NCI-H524 (cell line): Measurements from ENCODE around the gene MUC13.
A peak's percentile ranks its signal among the peaks of the same experiment; 100 is the strongest.

Experiments
- DNase-seq, 2 experiments: peaks; one replicate each; lab custom pipeline; 2025; lab: John Stamatoyannopoulos, UW

MUC13 gene

DNA sequence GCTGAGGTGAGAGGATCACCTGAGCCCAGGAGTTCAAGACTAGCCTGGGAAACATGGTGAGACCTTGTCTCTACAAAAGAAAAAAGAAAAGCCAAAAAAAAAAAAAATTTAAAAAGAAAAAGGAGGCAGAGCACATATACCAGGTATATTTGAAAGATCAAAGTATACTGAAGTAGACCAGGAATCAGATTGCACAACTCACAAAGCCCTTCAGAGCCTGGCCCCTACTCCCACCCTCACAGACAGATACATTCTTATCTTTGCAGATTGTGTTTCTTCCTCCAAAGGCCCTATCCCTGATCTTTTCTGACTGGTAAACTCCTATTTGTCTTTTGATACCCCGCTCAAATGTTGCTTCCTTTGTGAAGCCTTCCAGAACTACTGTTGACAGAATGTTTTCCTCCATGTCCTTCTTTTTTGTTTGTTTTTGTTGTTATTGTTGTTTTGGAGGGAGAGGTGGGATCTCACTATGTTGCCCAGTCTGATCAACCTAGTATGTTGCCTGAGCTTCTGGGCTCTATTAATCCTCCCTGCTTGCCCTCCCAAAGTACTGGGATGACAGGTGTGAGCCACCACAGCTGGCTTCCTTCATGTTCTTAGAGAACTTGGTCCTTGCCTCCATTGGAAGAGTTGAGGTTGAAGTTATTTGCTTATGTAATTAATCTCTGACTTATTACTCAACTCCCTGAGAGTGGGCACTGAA, 37.6 kb downstream of the MUC13 start:
- DNase-seq = no peak

DNA sequence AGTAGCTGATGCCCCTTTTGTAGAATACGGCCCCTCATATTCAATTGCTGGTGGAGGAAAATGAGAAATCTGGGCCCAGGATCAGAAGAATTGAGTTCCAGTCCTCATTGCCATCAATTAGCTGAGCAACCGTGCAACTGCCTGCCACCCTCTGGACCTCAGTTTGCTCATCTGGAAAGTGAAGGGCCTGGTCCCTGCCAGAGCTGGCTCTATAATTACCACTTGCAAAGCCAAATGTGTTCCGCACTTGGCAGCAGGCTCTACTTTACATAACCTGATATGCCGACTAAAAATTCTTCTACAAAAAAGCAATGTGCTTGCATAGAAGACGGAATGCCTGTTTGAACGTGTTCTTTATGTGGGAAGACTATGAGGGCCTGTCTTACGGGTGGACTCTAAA, 38.8 kb downstream of the MUC13 start:
- DNase-seq = no peak

GRCh38 chr3:124893526-124893925, 41.0 kb downstream of the MUC13 start:
- DNase-seq = no peak

DNA sequence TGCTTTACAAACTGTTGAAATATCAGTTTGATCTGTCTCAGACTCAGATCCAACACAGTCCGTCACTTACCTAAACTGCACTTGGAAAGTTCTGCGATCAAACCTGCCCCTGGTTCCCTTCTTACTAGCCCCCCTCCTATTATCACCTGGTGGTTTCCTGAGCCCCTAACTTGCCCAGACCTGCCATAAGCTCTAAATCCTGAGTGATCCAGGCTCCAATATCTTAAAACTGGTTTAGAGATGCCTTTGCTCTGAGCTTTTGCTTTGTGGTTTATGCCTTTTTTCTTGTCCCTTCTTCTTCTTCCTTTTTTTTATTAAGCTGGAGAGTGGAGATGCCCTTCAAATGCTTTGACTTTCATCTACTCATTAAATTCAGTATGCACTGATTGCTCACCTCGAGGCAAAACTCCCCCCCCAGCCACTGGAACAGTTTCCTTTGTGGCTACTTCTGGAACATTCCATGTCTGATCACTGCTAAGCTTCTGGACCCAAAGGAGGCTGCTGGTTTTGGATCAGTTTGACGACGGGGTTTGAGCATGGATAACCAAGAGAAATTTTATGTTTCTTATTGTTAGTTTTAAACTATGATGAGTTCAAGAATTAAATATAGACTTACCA, 43.9 kb downstream of the MUC13 start:
- no peak for DNase-seq

GRCh38 chr3:124888482-124889441, 45.8 kb downstream of the MUC13 start:
- DNase-seq = no peak

GRCh38 chr3:124887932-124888298, 46.6 kb downstream of the MUC13 start:
- no peak for DNase-seq

- peak; percentile 63 to 69 for DNase-seq
Measured at GRCh38 chr3:124887177-124887931, 47.2 kb downstream of the MUC13 start, which contains the start of gene ITGB5. Gene ITGB5, minus strand, starts transcription at chr3:124887365. Its CDS starts 365 bp downstream, at chr3:124887000.

DNA sequence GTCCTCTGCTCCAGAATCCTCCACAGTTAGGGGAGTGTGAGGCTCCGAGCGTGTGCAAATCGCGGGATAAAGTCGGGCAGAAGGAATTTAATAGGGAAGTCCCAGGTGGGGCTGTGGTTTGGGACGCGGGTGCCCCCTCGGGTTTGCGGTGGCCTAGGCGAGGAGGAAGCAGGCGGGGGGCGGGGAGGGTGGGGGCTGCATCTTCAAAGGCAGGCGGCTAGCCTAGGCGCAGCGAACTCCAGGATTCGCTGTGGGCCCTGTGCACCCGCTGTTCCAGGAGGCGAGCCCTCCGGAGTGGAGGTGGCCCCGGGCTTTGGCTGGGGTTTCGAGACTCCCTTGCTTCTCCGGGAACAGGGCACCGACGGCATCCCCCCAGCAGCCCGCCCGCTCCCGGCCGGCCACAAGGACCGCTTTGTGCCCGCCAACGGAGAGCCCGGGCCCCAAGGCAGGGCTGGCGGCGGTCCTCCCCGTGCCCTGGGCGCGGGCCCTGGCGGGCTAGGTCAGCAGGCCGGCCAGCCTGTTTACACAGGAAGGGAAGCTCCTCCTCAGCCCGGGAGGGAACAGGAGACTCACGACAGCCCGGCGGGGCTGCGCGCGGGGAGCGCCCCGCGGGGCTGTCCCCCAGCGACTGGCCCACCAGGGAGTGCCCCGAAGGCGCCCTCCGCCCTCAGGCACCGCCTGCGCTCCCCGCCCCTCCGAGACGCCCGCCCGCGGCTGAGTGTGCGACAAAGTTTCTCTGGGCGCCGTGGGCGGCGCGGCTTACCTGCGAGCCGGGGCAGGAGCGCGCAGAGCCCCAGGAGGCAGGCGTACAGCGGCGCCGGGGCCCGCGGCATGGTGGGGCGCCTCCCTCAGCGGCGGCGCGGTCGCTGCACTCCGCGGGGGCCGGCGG, 48.1 kb downstream of the MUC13 start:
- peak; percentile 33 to 55 for DNase-seq

DNA sequence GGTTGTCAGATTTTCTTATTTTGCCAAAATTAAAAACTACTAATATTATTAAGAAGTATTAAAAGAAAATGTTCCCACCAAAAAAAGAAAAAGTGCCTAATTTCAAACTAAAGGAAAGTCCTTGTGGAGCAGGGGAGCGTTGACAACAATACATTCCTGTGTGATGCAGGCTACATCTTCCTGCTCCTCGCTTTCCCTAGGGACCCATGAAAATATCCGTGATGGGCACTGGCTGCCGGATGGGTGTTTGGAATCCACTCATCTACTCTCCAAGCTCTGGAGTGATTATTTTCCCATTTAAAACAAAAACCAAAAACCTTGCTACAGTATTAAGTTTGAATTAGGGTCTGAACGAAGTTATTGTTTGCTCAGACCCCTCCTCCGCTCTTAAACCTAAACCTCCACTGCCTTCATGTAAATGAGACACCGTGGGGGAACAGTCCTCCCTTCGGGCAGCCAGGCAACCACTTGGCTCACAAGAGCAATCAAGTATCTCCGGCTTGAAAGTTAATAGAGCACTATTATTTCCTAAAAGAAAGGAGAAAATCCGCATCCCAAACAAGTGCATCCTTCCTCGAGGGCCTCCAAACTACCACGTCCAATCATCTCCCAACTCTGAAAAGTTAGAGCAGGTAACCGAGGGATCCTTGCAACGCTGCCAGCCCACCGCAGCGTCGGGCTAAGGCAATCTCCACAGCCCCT, 48.9 kb downstream of the MUC13 start:
- peak in 1 of 2 experiments; percentile 48 for DNase-seq

- DNase-seq = no peak
Measured at GRCh38 chr3:124884474-124885101, 50.0 kb downstream of the MUC13 start.

DNA sequence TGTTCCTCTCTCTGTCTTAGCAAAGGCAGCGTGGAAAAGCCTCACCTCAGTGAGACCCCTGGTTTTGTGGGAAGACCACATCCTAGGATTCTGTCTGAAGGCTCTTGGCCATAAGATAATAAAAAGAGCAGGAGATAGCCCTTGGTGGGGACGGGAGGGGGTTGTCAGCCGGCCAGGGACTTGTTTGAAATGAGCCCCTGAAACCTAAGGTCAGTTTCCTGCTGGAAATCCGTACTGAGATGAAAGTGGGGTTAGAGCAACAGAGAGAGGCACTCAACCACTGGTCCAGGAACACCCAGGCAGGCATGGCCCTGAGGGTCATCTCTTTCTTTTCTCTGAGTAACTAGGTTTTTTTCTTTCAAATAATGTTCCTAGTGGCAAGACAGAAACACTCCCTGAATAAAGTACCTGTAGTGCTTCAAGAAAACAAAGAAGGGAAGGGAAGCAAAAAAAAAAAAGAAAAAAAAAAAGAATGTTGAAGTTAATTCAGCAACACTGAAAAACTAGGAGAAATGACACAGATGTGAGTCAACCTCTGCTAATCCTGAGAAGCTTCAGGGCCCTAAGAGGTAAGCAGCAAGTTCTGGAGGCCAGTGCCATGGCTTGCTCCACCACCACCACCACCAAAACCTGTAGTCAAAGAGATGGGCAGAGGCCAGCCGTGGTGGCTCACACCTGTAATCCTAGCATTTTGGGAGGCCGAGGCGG, 50.6 kb downstream of the MUC13 start:
- DNase-seq = no peak

- DNase-seq = no peak
Measured at GRCh38 chr3:124882816-124883747, 51.5 kb downstream of the MUC13 start.

- no peak for DNase-seq
Measured at GRCh38 chr3:124881976-124882697, 52.4 kb downstream of the MUC13 start.

DNA sequence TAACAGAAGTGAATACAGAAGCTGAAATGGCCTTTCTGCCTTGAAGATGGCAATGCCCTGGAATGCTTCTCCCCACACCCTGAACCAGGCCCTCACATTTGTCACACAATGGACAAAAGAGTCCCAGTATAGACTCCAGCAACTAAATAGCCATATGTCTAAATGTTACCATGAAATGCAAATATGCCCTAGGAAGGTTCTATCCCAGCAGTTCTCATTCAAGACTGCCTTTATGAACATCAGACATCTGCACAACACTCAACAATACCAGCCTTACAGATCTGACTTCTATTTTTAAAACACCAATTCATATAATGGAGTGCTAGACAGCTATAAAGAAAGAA, 55.2 kb downstream of the MUC13 start:
- no peak for DNase-seq

GRCh38 chr3:124878561-124879336, 55.8 kb downstream of the MUC13 start:
- no peak for DNase-seq

DNA sequence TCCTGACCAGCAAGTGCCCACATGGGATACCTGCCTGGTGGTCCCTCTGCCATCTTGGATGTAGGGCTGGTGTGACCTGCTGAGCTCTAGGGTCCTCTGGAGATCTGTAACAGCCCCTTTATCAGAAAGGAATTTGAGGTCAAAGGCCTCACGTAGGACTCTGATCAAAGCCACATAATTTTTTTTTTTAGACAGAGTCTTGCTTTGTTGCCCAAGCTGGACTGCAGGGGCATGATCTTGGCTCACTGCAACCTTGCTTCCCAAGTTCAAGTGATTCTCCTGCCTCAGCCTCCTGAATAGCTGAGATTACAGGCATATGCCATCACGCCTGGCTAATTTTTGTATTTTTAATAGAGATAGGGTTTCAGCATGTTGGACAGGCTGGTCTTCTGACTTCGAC, 56.9 kb downstream of the MUC13 start:
- no peak for DNase-seq
